ENCODE data around the gene NPHP4. TPM values are rescaled to one million over a fixed set of nuclear protein-coding genes. Genes with fewer than 3 reads are reported as not detected.
"Not testable (repeated sequence)": the region's sequence is repeated elsewhere in the genome, so short reads cannot be mapped to it uniquely, and the experiment has no call there.

NPHP4 gene
- total RNA-seq, 2 experiments from 2014 or later: 13.4 to 24.2 TPM

- Histone ChIP-seq H3K27ac (ENCODE audit: low read depth, low read length, poor library complexity, severe bottlenecking) (no peak overlapping the region), H3K9me3 (ENCODE audit: low read length) (no peaks in the 10 kb centered on the region), H4K20me1 (ENCODE audit: insufficient read depth, low read length) (no peaks in the 10 kb centered on the region), H3K9me2 (ENCODE audit: insufficient read depth, low read length) (no peaks in the 10 kb centered on the region), H3K4me2 (ENCODE audit: low read length) (no peak overlapping the region), H3K36me3 (ENCODE audit: insufficient read depth, low read length) (peaks cover 17% of the 10 kb centered on the region; the same call in 1 of the 2 replicates), H3K4me3 (ENCODE audit: low read depth, low read length, poor library complexity, severe bottlenecking) (no peak overlapping the region), H3K79me2 (ENCODE audit: insufficient read depth, low read depth, low read length) (no peaks in the 10 kb centered on the region), H2AFZ (ENCODE audit: low read length) (no peak overlapping the region), H3K4me1 (ENCODE audit: insufficient read depth, low read length, poor library complexity, severe bottlenecking) (no peaks in the 10 kb centered on the region)
- TF ChIP-seq CTCF (conservative IDR thresholded peaks at IDR 0.05; ENCODE audit: low read length) (no peak), EZH2phosphoT487 (IDR thresholded peaks at IDR 0.05; ENCODE audit: borderline replicate concordance, low read depth, low read length) (no peak)
- no peak for DNase-seq (ENCODE audit: low spot score)
- intact Hi-C loops (cut with micrococcal nuclease; ENCODE audit: unreplicated experiment): no loop called here
- ChIA-PET POLR2A (no interaction called here), CTCF (ENCODE audit: unreplicated experiment) (no interaction called here)
- no TSS peak for BruUV-seq (replicated peaks)
Observed at GRCh38 chr1:5927506-5928370, 64.5 kb downstream of the NPHP4 start.

- POLR2A ChIA-PET: no interaction called here
- intact Hi-C loops (cut with micrococcal nuclease; ENCODE audit: unreplicated experiment): no loop called here
- no peaks in the 10 kb centered on the region for H3K9me3 ChIP-seq (ENCODE audit: low read length)
- TF ChIP-seq EZH2phosphoT487 (IDR thresholded peaks at IDR 0.05; ENCODE audit: borderline replicate concordance, low read depth, low read length) (no peak), CTCF (conservative IDR thresholded peaks at IDR 0.05; ENCODE audit: low read length) (no peak)
- CTCF ChIA-PET (ENCODE audit: unreplicated experiment): no interaction called here
- H2AFZ ChIP-seq (ENCODE audit: low read length): no peak overlapping the region
- no peaks in the 10 kb centered on the region for H3K9me2 ChIP-seq (ENCODE audit: insufficient read depth, low read length)
- no TSS peak for BruUV-seq (replicated peaks)
- no peak overlapping the region for H3K27ac ChIP-seq (ENCODE audit: low read depth, low read length, poor library complexity, severe bottlenecking)
- H3K4me2 ChIP-seq (ENCODE audit: low read length): no peak overlapping the region
- H3K36me3 ChIP-seq (ENCODE audit: insufficient read depth, low read length): peaks cover 12% of the 10 kb centered on the region; the same call in 1 of the 2 replicates
- H3K4me1 ChIP-seq (ENCODE audit: insufficient read depth, low read length, poor library complexity, severe bottlenecking): no peaks in the 10 kb centered on the region
- H3K79me2 ChIP-seq (ENCODE audit: insufficient read depth, low read depth, low read length): no peaks in the 10 kb centered on the region
- no peaks in the 10 kb centered on the region for H4K20me1 ChIP-seq (ENCODE audit: insufficient read depth, low read length)
- H3K4me3 ChIP-seq (ENCODE audit: low read depth, low read length, poor library complexity, severe bottlenecking): no peak overlapping the region
- no peak for DNase-seq (ENCODE audit: low spot score)
Observed at GRCh38 chr1:5926686-5927435, 65.4 kb downstream of the NPHP4 start.

DNA sequence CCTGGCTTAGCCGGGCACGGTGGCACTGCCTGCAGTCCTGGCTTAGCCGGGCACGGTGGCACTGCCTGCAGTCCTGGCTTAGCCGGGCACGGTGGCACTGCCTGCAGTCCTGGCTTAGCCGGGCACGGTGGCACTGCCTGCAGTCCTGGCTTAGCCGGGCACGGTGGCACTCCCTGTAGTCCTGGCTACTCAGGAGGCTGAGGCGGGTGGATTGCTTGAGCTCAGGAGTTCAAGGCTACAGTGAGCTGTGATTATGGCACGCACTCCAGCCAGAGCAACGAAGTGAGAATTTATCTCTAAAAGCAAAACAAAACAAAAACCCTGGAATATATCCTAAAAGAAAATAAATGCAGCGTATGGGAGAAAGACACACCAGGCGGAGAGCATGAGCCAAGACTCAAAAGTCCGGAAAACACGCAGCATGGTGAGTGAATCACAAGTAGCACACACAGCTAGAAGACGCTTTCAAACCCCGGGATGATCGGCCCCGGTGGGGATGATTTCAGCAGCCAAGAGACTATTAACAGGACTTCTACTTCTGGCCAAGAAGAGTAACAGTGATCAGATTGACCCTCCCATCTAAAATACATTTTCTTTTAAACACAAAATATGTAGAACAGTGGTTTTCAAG is 69.4 kb downstream of the NPHP4 start:
- CTCF ChIA-PET (ENCODE audit: unreplicated experiment); H2AFZ ChIP-seq (ENCODE audit: low read length); H3K4me3 ChIP-seq (ENCODE audit: low read depth, low read length, poor library complexity, severe bottlenecking); DNase-seq (ENCODE audit: low spot score); H3K27ac ChIP-seq (ENCODE audit: low read depth, low read length, poor library complexity, severe bottlenecking); H3K9me3 ChIP-seq (ENCODE audit: low read length); H3K9me2 ChIP-seq (ENCODE audit: insufficient read depth, low read length); BruUV-seq (replicated peaks); H3K4me1 ChIP-seq (ENCODE audit: insufficient read depth, low read length, poor library complexity, severe bottlenecking); H3K36me3 ChIP-seq (ENCODE audit: insufficient read depth, low read length); POLR2A ChIA-PET; intact Hi-C loops (cut with micrococcal nuclease; ENCODE audit: unreplicated experiment); H3K4me2 ChIP-seq (ENCODE audit: low read length); H4K20me1 ChIP-seq (ENCODE audit: insufficient read depth, low read length); H3K79me2 ChIP-seq (ENCODE audit: insufficient read depth, low read depth, low read length): not testable (repeated sequence)
